ENCODE measurements around the gene KCNIP1.

GRCh38 chr5:170511551-170512258, 7.9 kb downstream of the KCNIP1 start:
- TF ChIP-seq CTCF (IDR thresholded peaks at IDR 0.05; ENCODE audit: low read depth, low read length) (no peak), MYC (IDR thresholded peaks at IDR 0.05; ENCODE audit: low read depth, low read length) (no peak), POLR2A (IDR thresholded peaks at IDR 0.05; ENCODE audit: extremely low read depth, insufficient read length) (no peak), MAX (IDR thresholded peaks at IDR 0.05; ENCODE audit: low read depth, low read length) (no peak)

Data from NB4 (cell line).